Tibial nerve (tissue), 4 donors: ENCODE data around the gene PSG11.
"Not testable (repeated sequence)": the region's sequence is repeated elsewhere in the genome, so short reads cannot be mapped to it uniquely, and the experiment has no call there.

Experiments used
- EP300 ChIP-seq, 2 donors: sonication (generic); formaldehyde crosslinking; IDR thresholded peaks; one replicate each; pipeline ENCODE4 v1.6.1; 2017; ENCODE audit warnings: antibody characterized with exemption in 2 of 2, mild to moderate bottlenecking in 1 of 2
- TF ChIP-seq, protein P1 (sequence below), 5 experiments: fragments of 200-600 bp in 3 of 5; fragments of 450-650 bp in 2 of 5; sonication (generic) in 3 of 5; IDR thresholded peaks; one replicate each; pipeline ENCODE4 v1.5.1; 2016 to 2019; ENCODE audit warnings: antibody characterized with exemption in 5 of 5, mild to moderate bottlenecking in 3 of 5, moderate library complexity in 2 of 5

DNA sequence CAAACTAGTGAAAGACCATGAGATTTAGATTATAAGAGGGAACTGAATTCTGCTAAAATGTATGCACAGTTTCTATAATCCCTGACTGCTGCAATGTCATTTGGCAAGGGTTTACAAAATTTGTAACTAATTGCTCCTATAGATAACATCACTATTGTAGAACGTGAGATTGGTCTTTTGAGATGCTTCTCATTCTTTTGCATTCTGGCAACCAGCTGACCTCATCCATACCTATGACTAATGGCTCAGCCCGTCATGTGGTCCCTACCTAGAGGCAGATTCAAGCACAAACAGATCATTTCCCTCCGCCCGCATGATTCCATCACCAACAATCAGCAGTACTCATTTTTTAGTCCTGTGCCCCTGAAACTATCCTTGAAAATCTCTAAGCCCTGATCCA, 4.2 kb downstream of the PSG11 start:
- TF ChIP-seq, protein P1, sequence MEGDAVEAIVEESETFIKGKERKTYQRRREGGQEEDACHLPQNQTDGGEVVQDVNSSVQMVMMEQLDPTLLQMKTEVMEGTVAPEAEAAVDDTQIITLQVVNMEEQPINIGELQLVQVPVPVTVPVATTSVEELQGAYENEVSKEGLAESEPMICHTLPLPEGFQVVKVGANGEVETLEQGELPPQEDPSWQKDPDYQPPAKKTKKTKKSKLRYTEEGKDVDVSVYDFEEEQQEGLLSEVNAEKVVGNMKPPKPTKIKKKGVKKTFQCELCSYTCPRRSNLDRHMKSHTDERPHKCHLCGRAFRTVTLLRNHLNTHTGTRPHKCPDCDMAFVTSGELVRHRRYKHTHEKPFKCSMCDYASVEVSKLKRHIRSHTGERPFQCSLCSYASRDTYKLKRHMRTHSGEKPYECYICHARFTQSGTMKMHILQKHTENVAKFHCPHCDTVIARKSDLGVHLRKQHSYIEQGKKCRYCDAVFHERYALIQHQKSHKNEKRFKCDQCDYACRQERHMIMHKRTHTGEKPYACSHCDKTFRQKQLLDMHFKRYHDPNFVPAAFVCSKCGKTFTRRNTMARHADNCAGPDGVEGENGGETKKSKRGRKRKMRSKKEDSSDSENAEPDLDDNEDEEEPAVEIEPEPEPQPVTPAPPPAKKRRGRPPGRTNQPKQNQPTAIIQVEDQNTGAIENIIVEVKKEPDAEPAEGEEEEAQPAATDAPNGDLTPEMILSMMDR (IDR thresholded peaks at IDR 0.05): not testable (repeated sequence)
- not testable (repeated sequence) for TF ChIP-seq EP300 (IDR thresholded peaks at IDR 0.05)
